Measurements from ENCODE around the gene KANSL3. TPM values are rescaled to one million over a fixed set of nuclear protein-coding genes. Genes with fewer than 3 reads are reported as not detected.

Gene KANSL3
- total RNA-seq, 2 experiments from 2014 or later = 30.3 to 32.2 TPM

DNA sequence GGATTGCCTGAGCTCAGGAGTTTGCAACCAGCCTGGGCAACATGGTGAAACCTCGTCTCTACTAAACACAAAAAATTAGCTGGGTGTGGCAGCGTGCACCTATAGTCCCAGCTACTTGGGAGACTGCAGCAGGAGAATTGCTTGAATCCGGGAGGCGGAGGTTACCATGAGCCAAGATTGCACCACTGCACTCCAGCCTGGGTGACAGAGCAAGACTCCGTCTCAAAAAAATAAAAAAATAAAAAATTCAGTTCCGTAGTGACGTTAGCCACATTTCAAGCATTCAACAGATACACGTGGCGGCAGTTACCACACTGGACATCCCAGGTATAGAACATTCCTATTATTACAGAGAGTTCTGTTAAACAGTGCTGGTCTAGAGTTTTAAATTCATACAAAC, 4.5 kb downstream of the KANSL3 start:
- peaks cover 36% of the 10 kb centered on the region for H3K36me3 Mint-ChIP-seq
- no peaks in the 10 kb centered on the region for H3K27me3 Mint-ChIP-seq
- H3K4me3 Mint-ChIP-seq = no peak overlapping the region

GRCh38 chr2:96631804-96632435, 6.2 kb downstream of the KANSL3 start:
- Mint-ChIP-seq H3K27ac (no peak overlapping the region), H3K9me3 (no peaks in the 10 kb centered on the region), H3K36me3 (peaks cover 34% of the 10 kb centered on the region), H3K4me1 (peaks cover 33% of the 10 kb centered on the region), H3K4me3 (no peak overlapping the region), H3K27me3 (no peaks in the 10 kb centered on the region)
- no peak for DNase-seq

More for the DNA sequence above, 4.5 kb downstream of the KANSL3 start:
- Mint-ChIP-seq H3K4me1 (peaks cover 36% of the 10 kb centered on the region), H3K9me3 (no peaks in the 10 kb centered on the region), H3K27ac (no peak overlapping the region)
- no peak for DNase-seq

GRCh38 chr2:96626553-96626942, 11.6 kb downstream of the KANSL3 start:
- Mint-ChIP-seq H3K27me3 (no peaks in the 10 kb centered on the region), H3K36me3 (peaks cover 16% of the 10 kb centered on the region), H3K9me3 (no peaks in the 10 kb centered on the region), H3K4me3 (no peak overlapping the region), H3K27ac (no peak overlapping the region), H3K4me1 (peaks cover 14% of the 10 kb centered on the region)
- DNase-seq = no peak

- Mint-ChIP-seq H3K4me1 (peaks cover 11% of the 10 kb centered on the region), H3K36me3 (peaks cover 13% of the 10 kb centered on the region), H3K4me3 (no peak overlapping the region), H3K27me3 (no peaks in the 10 kb centered on the region), H3K9me3 (no peaks in the 10 kb centered on the region), H3K27ac (no peak overlapping the region)
- no peak for DNase-seq
Measured at GRCh38 chr2:96625571-96626552, 12.2 kb downstream of the KANSL3 start.

- Mint-ChIP-seq H3K36me3 (peaks cover 9% of the 10 kb centered on the region), H3K27ac (no peak overlapping the region), H3K27me3 (no peaks in the 10 kb centered on the region), H3K4me3 (no peak overlapping the region), H3K9me3 (no peaks in the 10 kb centered on the region), H3K4me1 (peaks cover 12% of the 10 kb centered on the region)
- no peak for DNase-seq
Measured at GRCh38 chr2:96623116-96623515, 15.0 kb downstream of the KANSL3 start.

GRCh38 chr2:96622544-96622943, 15.6 kb downstream of the KANSL3 start:
- H3K27me3 Mint-ChIP-seq = no peaks in the 10 kb centered on the region
- no peak overlapping the region for H3K4me3 Mint-ChIP-seq
- peaks cover 10% of the 10 kb centered on the region for H3K4me1 Mint-ChIP-seq
- H3K36me3 Mint-ChIP-seq = peaks cover 9% of the 10 kb centered on the region
- H3K9me3 Mint-ChIP-seq = no peaks in the 10 kb centered on the region
- no peak overlapping the region for H3K27ac Mint-ChIP-seq
- DNase-seq = no peak

DNA sequence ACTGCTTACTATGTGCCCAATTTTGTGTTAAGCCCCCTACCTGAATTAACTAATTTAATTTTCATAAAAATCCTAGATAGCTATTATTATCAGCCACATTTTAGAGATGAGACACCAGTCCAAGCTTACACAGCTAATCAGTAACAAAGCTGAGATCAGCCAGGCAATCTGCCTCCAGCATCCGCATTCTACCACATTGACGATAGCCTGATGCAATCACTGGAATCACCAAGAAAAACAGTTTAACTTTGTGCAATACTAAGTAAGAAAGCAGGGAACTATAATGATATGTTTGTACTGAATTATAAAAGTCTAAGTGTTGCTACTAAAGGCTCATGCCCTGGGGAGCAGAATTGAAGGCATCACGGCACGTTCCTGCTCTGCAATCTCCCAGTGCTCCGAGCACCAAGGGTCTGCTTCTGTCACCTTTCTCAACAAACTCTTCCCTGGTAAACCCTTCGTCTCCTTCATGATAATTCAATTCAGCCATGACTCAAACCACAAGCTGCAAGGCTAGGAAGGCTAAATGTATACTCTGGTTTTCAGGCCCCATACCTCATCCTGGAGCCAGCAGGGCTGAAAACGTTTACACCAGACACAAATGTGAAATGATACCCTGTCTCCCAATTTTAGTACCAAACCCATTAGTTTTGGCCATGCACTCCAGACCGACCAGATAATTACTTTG, 19.4 kb downstream of the KANSL3 start:
- Mint-ChIP-seq H3K27ac (no peak overlapping the region), H3K4me3 (no peak overlapping the region), H3K36me3 (peaks cover 13% of the 10 kb centered on the region), H3K4me1 (peaks cover 15% of the 10 kb centered on the region), H3K9me3 (no peaks in the 10 kb centered on the region), H3K27me3 (no peaks in the 10 kb centered on the region)
- DNase-seq = no peak

DNA sequence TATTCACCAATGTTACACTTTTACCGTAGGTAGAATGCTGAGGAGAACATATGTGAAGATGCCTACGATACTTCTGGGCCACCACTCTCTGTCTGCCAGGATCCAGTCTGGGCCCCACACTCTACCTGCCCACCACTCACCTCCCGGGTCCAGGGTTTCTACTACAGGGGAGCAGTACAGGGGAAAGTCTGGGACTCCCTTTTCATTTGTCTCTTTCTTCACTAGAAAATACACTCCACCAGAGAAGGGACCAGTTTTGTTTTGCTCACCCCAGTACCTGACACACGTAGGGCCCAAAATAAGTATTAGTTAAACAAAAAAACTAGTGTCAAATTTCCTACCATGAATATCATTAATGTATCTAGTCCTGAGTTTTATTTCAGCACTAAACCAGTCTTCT, 21.1 kb downstream of the KANSL3 start:
- no peak for DNase-seq
- H3K36me3 Mint-ChIP-seq = peaks cover 11% of the 10 kb centered on the region
- no peaks in the 10 kb centered on the region for H3K27me3 Mint-ChIP-seq
- H3K4me3 Mint-ChIP-seq = no peak overlapping the region
- peak overlapping the region; percentile 81 for H3K27ac Mint-ChIP-seq
- H3K4me1 Mint-ChIP-seq = peaks cover 15% of the 10 kb centered on the region
- no peaks in the 10 kb centered on the region for H3K9me3 Mint-ChIP-seq

- H3K4me1 Mint-ChIP-seq = peaks cover 15% of the 10 kb centered on the region
Measured at GRCh38 chr2:96616535-96616934, 21.6 kb downstream of the KANSL3 start.

DNA sequence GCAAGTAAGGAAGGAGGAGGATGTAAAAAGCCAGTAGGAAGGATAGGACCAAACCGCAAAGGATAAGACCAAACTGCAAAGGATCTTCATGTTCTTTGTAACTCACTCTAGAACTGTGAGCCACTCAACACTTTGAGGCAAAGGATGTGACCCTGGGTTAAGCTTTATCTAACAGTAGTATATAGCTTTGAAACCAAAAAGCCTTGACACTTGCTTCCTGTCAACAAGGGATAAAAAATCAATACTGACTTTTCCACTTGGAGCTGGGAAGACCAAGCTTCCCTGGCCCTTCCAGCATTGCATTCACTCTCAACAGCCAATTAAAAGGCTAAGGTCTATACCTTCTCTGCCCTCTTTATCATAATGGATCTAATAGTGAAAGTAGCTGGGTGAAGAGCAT, 22.0 kb downstream of the KANSL3 start:
- no peak overlapping the region for H3K4me3 Mint-ChIP-seq
- H3K27ac Mint-ChIP-seq = no peak overlapping the region
- H3K9me3 Mint-ChIP-seq = no peaks in the 10 kb centered on the region
- peaks cover 15% of the 10 kb centered on the region for H3K4me1 Mint-ChIP-seq
- H3K36me3 Mint-ChIP-seq = peaks cover 11% of the 10 kb centered on the region
- no peaks in the 10 kb centered on the region for H3K27me3 Mint-ChIP-seq
- DNase-seq = no peak

More at GRCh38 chr2:96616535-96616934, 21.6 kb downstream of the KANSL3 start:
- H3K9me3 Mint-ChIP-seq = no peaks in the 10 kb centered on the region
- no peak overlapping the region for H3K27ac Mint-ChIP-seq
- no peak overlapping the region for H3K4me3 Mint-ChIP-seq
- H3K36me3 Mint-ChIP-seq = peaks cover 11% of the 10 kb centered on the region
- H3K27me3 Mint-ChIP-seq = no peaks in the 10 kb centered on the region
- no peak for DNase-seq

DNA sequence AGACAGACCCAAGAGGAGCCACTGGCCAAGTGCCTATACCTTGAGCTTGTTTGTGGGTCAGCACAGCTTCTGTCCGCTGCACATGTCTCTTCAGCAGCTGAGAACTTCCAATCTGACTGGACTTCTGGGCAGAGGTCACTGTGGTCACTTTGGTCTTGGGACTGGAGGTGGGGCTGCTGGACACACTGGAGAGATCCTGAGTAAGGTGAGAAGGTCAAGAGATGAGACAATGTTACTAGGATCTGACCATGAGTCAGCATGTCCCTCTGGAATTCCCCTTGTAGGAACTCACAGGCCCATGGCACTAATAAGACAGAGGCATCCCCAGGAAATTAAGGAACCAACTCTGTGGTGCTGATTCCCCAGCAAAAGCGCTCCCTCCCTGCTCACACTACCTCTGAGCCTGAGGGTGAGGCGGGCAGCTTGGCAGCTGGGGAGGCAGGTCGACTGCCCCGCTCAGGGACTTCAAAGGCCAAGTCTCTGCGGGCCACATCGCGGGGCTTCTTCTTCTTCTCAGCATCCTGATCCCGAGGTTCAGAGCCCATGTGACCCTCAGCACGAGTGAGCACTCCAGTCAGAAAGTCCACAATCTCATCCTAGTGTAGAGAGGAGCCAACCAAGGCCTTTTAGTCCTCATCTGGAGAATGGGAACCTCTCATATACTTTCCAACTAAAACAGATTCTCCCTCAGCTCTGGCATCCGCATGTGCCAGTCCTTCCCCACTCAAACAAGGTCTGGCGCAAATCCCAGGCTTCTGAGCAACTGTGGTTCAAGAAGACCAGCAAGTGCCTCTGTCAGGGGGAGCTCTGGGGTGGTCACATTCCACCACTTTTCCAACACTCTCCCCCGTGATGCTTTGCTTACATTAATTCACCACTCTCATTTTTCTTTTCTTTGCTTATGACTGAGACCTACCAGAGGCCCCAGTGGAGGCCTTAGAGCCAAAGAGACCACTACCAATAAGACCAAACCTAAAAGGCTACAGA, 29.4 kb downstream of the KANSL3 start:
- DNase-seq = no peak
- Mint-ChIP-seq H3K27ac (no peak overlapping the region), H3K4me3 (no peak overlapping the region), H3K9me3 (no peaks in the 10 kb centered on the region), H3K27me3 (no peaks in the 10 kb centered on the region), H3K4me1 (no peaks in the 10 kb centered on the region), H3K36me3 (peaks cover 23% of the 10 kb centered on the region)

- H3K27ac Mint-ChIP-seq = no peak overlapping the region
Measured at GRCh38 chr2:96604104-96604503, 34.0 kb downstream of the KANSL3 start.

DNA sequence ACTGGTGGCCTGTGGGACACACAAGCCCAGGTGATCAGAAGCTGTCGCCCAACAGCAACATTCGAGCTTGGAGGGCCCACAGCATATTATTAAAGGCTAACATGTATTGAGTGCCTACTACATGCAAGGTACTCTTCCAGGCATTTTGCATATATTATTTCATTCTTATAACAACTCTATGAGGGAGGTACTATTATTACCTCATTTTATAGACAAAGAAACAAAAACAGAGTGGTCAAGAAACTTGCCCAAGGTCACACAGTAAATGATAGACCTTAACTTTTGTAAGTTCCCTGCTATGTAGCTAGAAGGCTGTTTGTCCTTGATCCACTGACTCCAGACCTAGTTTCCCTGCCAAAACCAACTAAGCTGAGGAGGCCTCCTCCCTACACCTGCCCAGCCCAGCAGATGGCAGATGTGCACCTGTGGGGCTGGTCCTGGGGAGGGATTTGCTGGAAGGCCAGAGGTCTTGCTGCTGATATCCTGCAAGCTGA, 35.7 kb downstream of the KANSL3 start:
- H3K27ac Mint-ChIP-seq = no peak overlapping the region
- peak; percentile 23 for DNase-seq

More at GRCh38 chr2:96604104-96604503, 34.0 kb downstream of the KANSL3 start:
- H3K9me3 Mint-ChIP-seq = no peaks in the 10 kb centered on the region
- H3K4me3 Mint-ChIP-seq = no peak overlapping the region
- no peak for DNase-seq
- no peaks in the 10 kb centered on the region for H3K27me3 Mint-ChIP-seq
- H3K36me3 Mint-ChIP-seq = peaks cover 35% of the 10 kb centered on the region
- peaks cover 18% of the 10 kb centered on the region for H3K4me1 Mint-ChIP-seq

More for the DNA sequence above, 35.7 kb downstream of the KANSL3 start:
- Mint-ChIP-seq H3K4me1 (peaks cover 18% of the 10 kb centered on the region), H3K4me3 (no peak overlapping the region), H3K27me3 (no peaks in the 10 kb centered on the region), H3K36me3 (peaks cover 40% of the 10 kb centered on the region), H3K9me3 (no peaks in the 10 kb centered on the region)
